Mesenchymal stem cell (in vitro differentiated cells and primary cell): Measurements from ENCODE around the gene KCNK17. TPM values are rescaled to one million over a fixed set of nuclear protein-coding genes. Genes with fewer than 3 reads are reported as not detected.

Source experiments
- DNase-seq: peaks from one replicate; pipeline ENCODE4 v3.0.0-alpha.2; 2013
- H2AFZ ChIP-seq: one replicate; pipeline ENCODE4 v1.6.1; 2013; ENCODE audit warnings: low read depth, mild to moderate bottlenecking, control low read depth, inconsistent platforms, low read length, moderate library complexity
- H2AK5ac ChIP-seq: 2 replicates; pipeline ENCODE4 v1.6.1; 2013; ENCODE audit warnings: low read length, moderate library complexity, mild to moderate bottlenecking, inconsistent platforms; ENCODE audit not compliant: severe bottlenecking
- H2BK120ac ChIP-seq: one replicate; pipeline ENCODE4 v1.6.1; 2013; ENCODE audit warnings: low read depth, mild to moderate bottlenecking, inconsistent platforms, low read length, moderate library complexity
- H2BK12ac ChIP-seq, 2 experiments: one replicate each; pipeline ENCODE4 v1.6.1; 2013; ENCODE audit warnings: inconsistent platforms in 2 of 2, low read length in 2 of 2, mild to moderate bottlenecking in 2 of 2, moderate library complexity in 2 of 2, control low read depth in 1 of 2
- H2BK15ac ChIP-seq: one replicate; pipeline ENCODE4 v1.6.1; 2013; ENCODE audit warnings: mild to moderate bottlenecking, low read depth, inconsistent platforms; ENCODE audit not compliant: poor library complexity, severe bottlenecking
- H2BK5ac ChIP-seq: 2 replicates; pipeline ENCODE4 v1.6.1; 2013; ENCODE audit warnings: low read depth, mild to moderate bottlenecking, low read length, control low read depth, inconsistent platforms; ENCODE audit not compliant: poor library complexity, severe bottlenecking
- H3K14ac ChIP-seq, 2 experiments: one replicate each; pipeline ENCODE4 v1.6.1; 2013; ENCODE audit warnings: inconsistent platforms in 2 of 2, low read length in 2 of 2, control low read depth in 1 of 2, mild to moderate bottlenecking in 1 of 2, moderate library complexity in 1 of 2
- H3K18ac ChIP-seq, 2 experiments: one replicate each; pipeline ENCODE4 v1.6.1; 2013; ENCODE audit warnings: inconsistent platforms in 2 of 2, low read length in 2 of 2, control low read depth in 1 of 2, low read depth in 1 of 2, mild to moderate bottlenecking in 1 of 2
- H3K23ac ChIP-seq, 2 experiments: one replicate each; pipeline ENCODE4 v1.6.1; 2013; ENCODE audit warnings: inconsistent platforms in 2 of 2, low read length in 2 of 2, mild to moderate bottlenecking in 2 of 2, moderate library complexity in 2 of 2, control low read depth in 1 of 2
- H3K27ac ChIP-seq: 2 replicates; pipeline ENCODE4 v1.5.1; 2013; ENCODE audit warnings: mild to moderate bottlenecking, moderate library complexity, low read length, control low read depth, inconsistent platforms; ENCODE audit not compliant: poor library complexity, severe bottlenecking
- H3K27me3 ChIP-seq, 2 experiments: 2 replicates each; pipeline versions ENCODE4 v1.6.1 to v1.7.0; 2013; ENCODE audit warnings: low read length in 2 of 2, mild to moderate bottlenecking in 2 of 2, moderate library complexity in 2 of 2, control low read depth in 1 of 2, inconsistent platforms in 1 of 2; ENCODE audit not compliant: control insufficient read depth in 1 of 2, insufficient read depth in 1 of 2
- H3K36me3 ChIP-seq, 2 experiments: 2 replicates each; pipeline versions ENCODE4 v1.6.1 to v1.7.0; 2013; ENCODE audit warnings: low read length in 2 of 2, control low read depth in 1 of 2, inconsistent platforms in 1 of 2, low read depth in 1 of 2, mild to moderate bottlenecking in 1 of 2; ENCODE audit not compliant: insufficient read depth in 2 of 2, control insufficient read depth in 1 of 2
- H3K4ac ChIP-seq, 2 experiments: one replicate each; pipeline ENCODE4 v1.6.1; 2013; ENCODE audit warnings: inconsistent platforms in 2 of 2, low read length in 2 of 2, mild to moderate bottlenecking in 2 of 2, moderate library complexity in 2 of 2, control low read depth in 1 of 2, low read depth in 1 of 2
- H3K4me1 ChIP-seq: 2 replicates; pipeline ENCODE4 v1.6.1; 2013; ENCODE audit warnings: low read depth, low read length, control low read depth; ENCODE audit not compliant: control insufficient read depth, insufficient read depth
- H3K4me2 ChIP-seq: 2 replicates; pipeline ENCODE4 v1.6.1; 2013; ENCODE audit warnings: low read length, mild to moderate bottlenecking, inconsistent platforms; ENCODE audit not compliant: poor library complexity, severe bottlenecking
- H3K4me3 ChIP-seq, 2 experiments: 2 replicates each; pipeline versions ENCODE4 v1.5.1 to v1.7.0; 2013; ENCODE audit warnings: low read length in 2 of 2, mild to moderate bottlenecking in 2 of 2, control low read depth in 1 of 2, low read depth in 1 of 2; ENCODE audit not compliant: insufficient read depth in 1 of 2
- H3K79me1 ChIP-seq: replicated peaks from 2 replicates; pipeline ENCODE4 v1.6.1; 2013; ENCODE audit warnings: mild to moderate bottlenecking, control low read depth, low read length, inconsistent platforms; ENCODE audit not compliant: poor library complexity, severe bottlenecking
- H3K9ac ChIP-seq: 2 replicates; pipeline ENCODE4 v1.7.0; 2013; ENCODE audit warnings: mild to moderate bottlenecking, low read length, moderate library complexity
- H3K9me3 ChIP-seq: 2 replicates; pipeline ENCODE4 v1.7.0; 2013; ENCODE audit warnings: mild to moderate bottlenecking, low read length; ENCODE audit not compliant: control insufficient read depth
- H4K8ac ChIP-seq: one replicate; pipeline ENCODE4 v1.6.1; 2013; ENCODE audit warnings: inconsistent platforms, mild to moderate bottlenecking, low read length, moderate library complexity
- H4K91ac ChIP-seq: one replicate; pipeline ENCODE4 v1.6.1; 2013; ENCODE audit warnings: mild to moderate bottlenecking, low read length, inconsistent platforms
- WGBS: methylation state at CpG from one replicate; pipeline ENCODE4 v1.1.7; 2013; ENCODE audit warnings: mixed read lengths; 5-methylcytosine and 5-hydroxymethylcytosine counted together
- polyA plus RNA-seq, 2 experiments: library from polyadenylated mRNA; stranded (reverse); fragments of 200-250 nt; gene quantifications; one replicate each; pipeline ENCODE4 v1.2.3, GENCODE V29; 2013

KCNK17 gene
- polyA plus RNA-seq (2013, experiment 1 of 2): 0.03 TPM
- polyA plus RNA-seq (2013, experiment 2 of 2): 0.03 TPM

GRCh38 chr6:39314273-39314795 lies at the start of gene KCNK17:
KCNK17 (minus strand) TSS chr6:39314419; CDS start chr6:39314320, 99 bp downstream.
- Histone ChIP-seq H3K4me1 (peaks cover 10% of the 10 kb centered on the region), H4K91ac (no peak within 1 kb of the TSS), H3K18ac (no peak within 1 kb of the TSS), H3K4me3 (no peak within 1 kb of the TSS), H2BK12ac (no peak within 1 kb of the TSS), H2AFZ (no peak within 1 kb of the TSS), H2AK5ac (no peak within 1 kb of the TSS), H2BK15ac (no peak within 1 kb of the TSS), H3K79me1 (no peaks in the 10 kb centered on the region), H4K8ac (no peak within 1 kb of the TSS), H3K23ac (peak within 1 kb of the TSS in 1 of 2 experiments; percentile 74), H3K9ac (no peak within 1 kb of the TSS), H3K14ac (no peak within 1 kb of the TSS), H3K4me2 (no peak within 1 kb of the TSS), H3K9me3 (no peaks in the 10 kb centered on the region), H2BK5ac (no peak within 1 kb of the TSS), H3K27ac (no peak within 1 kb of the TSS), H3K27me3 (peaks cover 80 to 84% of the 10 kb centered on the region in 2 experiments), H2BK120ac (no peak within 1 kb of the TSS), H3K36me3 (no peaks in the 10 kb centered on the region), H3K4ac (peak within 1 kb of the TSS in 1 of 2 experiments; percentile 6)
- no peak for DNase-seq
- 17% methylated on average over 22 of the region's 28 CpGs for whole genome bisulfite sequencing

GRCh38 chr6:39363280-39363679 lies 49.1 kb upstream of the KCNK17 start:
- Histone ChIP-seq H3K18ac (peak overlapping the region in 1 of 2 experiments; percentile 77), H3K9me3 (no peaks in the 10 kb centered on the region), H3K4ac (no peak overlapping the region), H3K4me1 (peaks cover 12% of the 10 kb centered on the region), H3K4me2 (no peak overlapping the region), H3K36me3 (no peaks in the 10 kb centered on the region), H3K79me1 (no peaks in the 10 kb centered on the region), H4K8ac (no peak overlapping the region), H3K27me3 (no peaks in the 10 kb centered on the region), H2BK15ac (no peak overlapping the region), H3K14ac (no peak overlapping the region), H4K91ac (peak overlapping the region; percentile 25), H2BK12ac (peak overlapping the region; percentile 80 to 91), H3K4me3 (no peak overlapping the region), H3K27ac (no peak overlapping the region), H3K9ac (no peak overlapping the region), H3K23ac (no peak overlapping the region), H2AK5ac (no peak overlapping the region), H2AFZ (no peak overlapping the region), H2BK5ac (no peak overlapping the region), H2BK120ac (no peak overlapping the region)
- DNase-seq: no peak
- 90% methylated on average over 7 of the region's 8 CpGs for WGBS

- no peak overlapping the region for H2BK120ac ChIP-seq
- peak overlapping the region; percentile 39 for H2AFZ ChIP-seq
- no peak overlapping the region for H3K23ac ChIP-seq
- H3K79me1 ChIP-seq: no peaks in the 10 kb centered on the region
- peak overlapping the region; percentile 66 for H4K91ac ChIP-seq
- 28% methylated on average over 3 of the region's 3 CpGs for WGBS
- DNase-seq: peak; percentile 74
- H3K4me3 ChIP-seq: no peak overlapping the region
- H2AK5ac ChIP-seq: no peak overlapping the region
- no peak overlapping the region for H2BK5ac ChIP-seq
- no peak overlapping the region for H3K14ac ChIP-seq
- H3K4me2 ChIP-seq: no peak overlapping the region
- no peaks in the 10 kb centered on the region for H3K9me3 ChIP-seq
- H3K18ac ChIP-seq: peak overlapping the region in 1 of 2 experiments; percentile 29
- peak overlapping the region in 1 of 2 experiments; percentile 42 for H3K4ac ChIP-seq
- H2BK15ac ChIP-seq: no peak overlapping the region
- no peaks in the 10 kb centered on the region for H3K27me3 ChIP-seq
- peak overlapping the region; percentile 69 for H4K8ac ChIP-seq
- no peak overlapping the region for H3K27ac ChIP-seq
- H3K4me1 ChIP-seq: peaks cover 14% of the 10 kb centered on the region
- H3K9ac ChIP-seq: no peak overlapping the region
- no peaks in the 10 kb centered on the region for H3K36me3 ChIP-seq
- peak overlapping the region in 1 of 2 experiments; percentile 54 for H2BK12ac ChIP-seq
Observed at GRCh38 chr6:39362487-39362865, 48.3 kb upstream of the KCNK17 start.

GRCh38 chr6:39361657-39362486 lies 47.7 kb upstream of the KCNK17 start:
- Histone ChIP-seq H2AFZ (peak overlapping the region; percentile 66), H3K27me3 (no peaks in the 10 kb centered on the region), H3K4ac (peak overlapping the region in 1 of 2 experiments; percentile 42), H3K14ac (no peak overlapping the region), H3K27ac (no peak overlapping the region), H3K4me1 (peaks cover 12% of the 10 kb centered on the region), H2BK15ac (no peak overlapping the region), H2BK12ac (peak overlapping the region in 1 of 2 experiments; percentile 54), H3K9me3 (no peaks in the 10 kb centered on the region), H3K79me1 (no peaks in the 10 kb centered on the region), H4K91ac (peak overlapping the region; percentile 66), H4K8ac (peak overlapping the region; percentile 69), H3K4me2 (peak overlapping the region; percentile 2), H3K23ac (no peak overlapping the region), H3K36me3 (no peaks in the 10 kb centered on the region), H3K9ac (no peak overlapping the region), H2BK120ac (no peak overlapping the region), H3K4me3 (peak overlapping the region in 1 of 2 experiments; percentile 52), H2BK5ac (no peak overlapping the region), H3K18ac (peak overlapping the region; percentile 29 to 58), H2AK5ac (no peak overlapping the region)
- peak; percentile 84 for DNase-seq
- WGBS: 33% methylated on average over 21 of the region's 21 CpGs
